Activated T-helper 2 cell treated with anti-CD3 and anti-CD28 coated beads, Interferon-gamma antibody, Interleukin-2, Interleukin-4, amounts not matched to agents 10 μg/mL and 5 μg/mL and 100 μg/mL, durations not matched to agents 14 hours and 24 hours and 36 hours (primary cell): ENCODE results near the gene AP3M1. TPM values are rescaled to one million over a fixed set of nuclear protein-coding genes. Genes with fewer than 3 reads are reported as not detected.
A peak's percentile ranks its signal among the peaks of the same experiment; 100 is the strongest.

ENCODE experiments used
- DNase-seq: peaks from one replicate; pipeline ENCODE4 v3.0.0; 2021; ENCODE audit warnings: low spot score
- H3K27ac Mint-ChIP-seq: one replicate; pipeline ENCODE4 v1.8.0; 2021; ENCODE audit warnings: mixed read lengths
- H3K27me3 Mint-ChIP-seq: one replicate; pipeline ENCODE4 v1.8.0; 2021; ENCODE audit warnings: low read depth, mixed read lengths
- H3K36me3 Mint-ChIP-seq: one replicate; pipeline ENCODE4 v1.8.0; 2021; ENCODE audit warnings: low read depth, mixed read lengths
- H3K4me1 Mint-ChIP-seq: one replicate; pipeline ENCODE4 v1.8.0; 2021; ENCODE audit warnings: low read depth, mixed read lengths
- H3K4me3 Mint-ChIP-seq: one replicate; pipeline ENCODE4 v1.8.0; 2021; ENCODE audit warnings: low read depth, mild to moderate bottlenecking, moderate library complexity, mixed read lengths
- H3K9me3 Mint-ChIP-seq: one replicate; pipeline ENCODE4 v1.8.0; 2021; ENCODE audit warnings: mixed read lengths
- intact Hi-C: fragments of 100-400 bp; cut with micrococcal nuclease; formaldehyde crosslinking; loops from one replicate; pipeline ENCODE4 v1.15.1; 2023
- total RNA-seq: library from RNA; stranded (reverse); gene quantifications from 2 replicates; pipeline ENCODE4 v1.2.3, GENCODE V29; 2022

The AP3M1 gene
- total RNA-seq, 1 donor from 2014 or later, result 46.9 TPM

DNA sequence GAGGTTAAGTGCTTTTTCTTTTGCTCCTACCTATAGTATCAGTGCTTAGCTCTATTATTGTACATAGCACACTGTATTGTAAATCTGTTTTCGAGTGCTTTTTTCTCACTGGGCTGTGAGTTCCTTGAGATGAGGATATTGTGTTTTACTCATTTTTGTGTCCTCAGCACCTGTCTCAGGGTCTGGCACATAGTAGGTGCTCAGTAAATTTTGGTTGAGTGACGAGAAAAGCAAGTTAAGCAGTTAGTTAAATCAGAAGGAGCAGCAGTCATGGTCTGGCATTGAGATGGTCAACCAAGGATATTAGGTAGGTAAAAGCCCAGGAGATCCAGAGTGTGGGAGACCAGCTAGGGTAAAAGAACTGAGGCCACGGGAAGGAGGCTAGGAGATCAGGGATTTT, 51.2 kb downstream of the AP3M1 start:
- Mint-ChIP-seq H3K27me3 (no peaks in the 10 kb centered on the region), H3K4me1 (peaks cover 2% of the 10 kb centered on the region), H3K36me3 (peaks cover 55% of the 10 kb centered on the region), H3K27ac (no peak overlapping the region), H3K9me3 (no peaks in the 10 kb centered on the region), H3K4me3 (no peak overlapping the region)
- intact Hi-C loops, result no loop called here
- DNase-seq, result no peak

DNA sequence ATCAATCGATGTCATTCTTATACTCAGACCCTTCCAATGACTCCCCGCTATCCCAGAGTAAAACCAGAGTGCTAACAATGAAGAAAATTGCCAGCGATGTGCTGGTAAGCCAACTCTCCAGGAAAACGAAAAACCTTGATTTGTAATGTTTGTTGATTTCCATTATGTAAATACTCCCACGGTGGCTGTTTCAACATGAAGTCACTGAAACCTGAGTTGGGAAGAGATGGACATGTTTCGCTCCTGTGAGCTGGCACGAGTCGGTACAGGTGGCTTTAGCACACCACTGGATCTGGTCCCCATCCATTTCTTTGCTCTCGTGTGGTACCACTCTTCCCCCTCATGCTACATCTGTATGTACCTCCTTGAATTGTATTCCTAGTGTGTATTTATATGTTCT, 52.9 kb downstream of the AP3M1 start:
- peaks cover 53% of the 10 kb centered on the region for H3K36me3 Mint-ChIP-seq
- no peaks in the 10 kb centered on the region for H3K27me3 Mint-ChIP-seq
- no peak overlapping the region for H3K4me3 Mint-ChIP-seq
- H3K4me1 Mint-ChIP-seq, result peaks cover 2% of the 10 kb centered on the region
- H3K9me3 Mint-ChIP-seq, result no peaks in the 10 kb centered on the region
- H3K27ac Mint-ChIP-seq, result no peak overlapping the region
- no peak for DNase-seq
- intact Hi-C loops, result no loop called here

DNA sequence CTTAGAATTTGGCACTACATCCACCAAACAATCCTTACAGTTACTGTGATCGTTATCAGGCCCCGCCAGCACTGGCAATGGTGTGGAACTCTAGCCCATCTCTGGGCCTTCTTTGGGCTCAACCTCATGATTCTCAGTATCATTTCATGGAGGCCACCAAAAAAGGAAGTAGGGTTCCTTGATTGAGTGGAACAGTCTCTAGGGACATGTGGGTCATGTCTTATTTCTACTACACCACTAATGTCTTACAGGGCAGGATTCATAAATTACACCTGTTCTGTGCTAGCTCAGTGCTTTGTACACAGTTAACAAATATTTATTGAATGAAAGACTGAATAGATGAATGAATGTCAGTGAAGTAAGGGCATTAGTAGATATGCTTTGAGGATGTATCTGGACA, 53.9 kb downstream of the AP3M1 start:
- DNase-seq, result no peak
- Mint-ChIP-seq H3K9me3 (no peaks in the 10 kb centered on the region), H3K4me3 (no peak overlapping the region), H3K27me3 (no peaks in the 10 kb centered on the region), H3K36me3 (peaks cover 60% of the 10 kb centered on the region), H3K4me1 (peaks cover 2% of the 10 kb centered on the region), H3K27ac (no peak overlapping the region)
- intact Hi-C loops, result no loop called here

DNA sequence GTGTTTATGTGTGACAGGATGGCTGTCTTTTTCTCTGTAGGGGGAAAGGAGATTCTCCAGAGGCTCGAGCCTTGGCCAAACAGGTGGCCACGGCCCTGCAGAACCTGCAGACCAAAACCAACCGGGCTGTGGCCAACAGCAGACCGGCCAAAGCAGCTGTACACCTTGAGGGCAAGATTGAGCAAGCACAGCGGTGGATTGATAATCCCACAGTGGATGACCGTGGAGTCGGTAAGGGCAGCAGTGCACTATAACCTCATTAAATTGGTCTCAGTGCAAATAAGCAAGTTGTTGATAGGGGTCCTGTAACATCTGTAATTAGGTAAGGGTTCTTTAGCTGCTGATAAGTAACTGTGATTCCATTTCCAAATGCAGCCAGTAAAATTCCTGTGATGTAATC, 56.4 kb downstream of the AP3M1 start:
- Mint-ChIP-seq H3K9me3 (no peaks in the 10 kb centered on the region), H3K36me3 (peaks cover 65% of the 10 kb centered on the region)
- intact Hi-C loops, result no loop called here

DNA sequence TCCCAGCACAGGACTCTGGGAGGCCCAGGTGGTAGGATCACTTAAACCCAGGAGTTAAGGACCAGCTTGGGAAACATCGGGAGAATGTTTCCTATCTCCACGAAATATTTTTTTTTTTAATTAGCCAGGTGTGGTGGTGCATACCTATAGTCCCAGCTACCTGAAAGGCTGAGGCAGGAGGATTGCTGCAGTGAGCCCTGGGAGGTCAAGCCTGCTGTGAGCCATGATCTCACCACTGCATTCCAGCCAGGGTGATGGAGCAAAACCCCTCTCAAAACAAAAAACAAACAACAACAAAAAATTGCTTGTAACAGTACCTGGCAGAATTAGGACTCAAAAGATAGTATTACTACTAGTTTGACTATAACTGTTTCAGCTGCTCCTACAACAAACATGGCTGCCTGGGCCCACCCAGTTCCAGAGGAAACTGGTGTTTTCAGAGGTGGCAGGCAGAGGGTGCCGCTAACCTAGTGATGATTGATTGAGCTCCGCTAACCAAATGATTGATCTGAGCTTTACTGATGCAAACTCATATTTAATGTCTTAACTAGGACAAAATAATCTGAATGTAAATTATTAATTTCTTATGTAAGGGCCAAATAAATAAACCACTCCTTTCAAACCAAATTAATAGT, 57.0 kb downstream of the AP3M1 start:
- no peak for DNase-seq
- intact Hi-C loops, result no loop called here
- peaks cover 2% of the 10 kb centered on the region for H3K4me1 Mint-ChIP-seq
- H3K4me3 Mint-ChIP-seq, result no peak overlapping the region
- H3K36me3 Mint-ChIP-seq, result peaks cover 65% of the 10 kb centered on the region
- H3K27me3 Mint-ChIP-seq, result no peaks in the 10 kb centered on the region
- H3K9me3 Mint-ChIP-seq, result no peaks in the 10 kb centered on the region
- H3K27ac Mint-ChIP-seq, result no peak overlapping the region

More for the DNA sequence above, 56.4 kb downstream of the AP3M1 start:
- Mint-ChIP-seq H3K27me3 (no peaks in the 10 kb centered on the region), H3K4me3 (no peak overlapping the region), H3K4me1 (peaks cover 4% of the 10 kb centered on the region), H3K27ac (no peak overlapping the region)
- no peak for DNase-seq

DNA sequence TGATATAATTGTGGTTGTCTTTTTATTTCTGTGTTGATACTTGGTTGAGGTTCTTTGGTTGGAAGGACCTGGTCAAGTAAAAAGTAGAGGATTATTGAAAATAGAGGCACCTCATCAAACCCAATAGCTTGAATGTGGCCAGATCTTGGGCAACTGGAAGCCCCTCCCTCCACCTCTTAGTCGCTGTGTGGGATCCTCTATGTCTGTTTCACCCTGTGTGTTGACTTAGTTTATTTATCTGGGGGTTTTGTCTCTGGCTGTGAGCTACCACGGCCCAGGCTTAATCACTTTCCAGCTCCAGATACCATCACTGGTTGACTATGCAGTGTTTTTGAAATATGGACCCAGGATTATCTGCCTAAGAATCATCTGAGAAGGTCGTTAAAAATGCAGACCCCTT, 58.3 kb downstream of the AP3M1 start:
- intact Hi-C loops, result no loop called here
- H3K9me3 Mint-ChIP-seq, result no peaks in the 10 kb centered on the region
- H3K4me3 Mint-ChIP-seq, result no peak overlapping the region
- no peak overlapping the region for H3K27ac Mint-ChIP-seq
- DNase-seq, result no peak
- peaks cover 2% of the 10 kb centered on the region for H3K4me1 Mint-ChIP-seq
- H3K27me3 Mint-ChIP-seq, result no peaks in the 10 kb centered on the region
- H3K36me3 Mint-ChIP-seq, result peaks cover 58% of the 10 kb centered on the region

DNA sequence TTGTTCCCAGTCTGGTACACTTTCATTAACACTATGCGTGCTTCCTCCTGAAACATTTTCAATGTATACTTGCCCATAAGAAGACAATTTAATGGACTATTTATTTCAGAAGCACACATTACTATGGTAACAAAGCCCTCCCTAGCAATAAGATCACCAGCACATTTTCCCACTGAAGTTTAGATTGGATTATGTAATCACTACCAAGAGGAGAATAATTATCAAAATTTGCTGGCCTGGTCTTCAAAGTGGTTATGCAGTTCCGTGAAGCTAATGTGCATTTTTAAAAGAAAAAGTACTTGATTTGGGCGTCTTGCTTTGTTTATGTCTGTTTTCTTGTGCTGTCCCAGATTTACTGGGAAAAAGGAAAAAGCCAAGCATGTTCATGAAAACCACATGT, 61.9 kb downstream of the AP3M1 start:
- no peak for DNase-seq
- no peak overlapping the region for H3K4me3 Mint-ChIP-seq
- no peaks in the 10 kb centered on the region for H3K9me3 Mint-ChIP-seq
- H3K4me1 Mint-ChIP-seq, result peaks cover 10% of the 10 kb centered on the region
- no peaks in the 10 kb centered on the region for H3K27me3 Mint-ChIP-seq
- intact Hi-C loops, result no loop called here
- peaks cover 38% of the 10 kb centered on the region for H3K36me3 Mint-ChIP-seq
- H3K27ac Mint-ChIP-seq, result no peak overlapping the region

DNA sequence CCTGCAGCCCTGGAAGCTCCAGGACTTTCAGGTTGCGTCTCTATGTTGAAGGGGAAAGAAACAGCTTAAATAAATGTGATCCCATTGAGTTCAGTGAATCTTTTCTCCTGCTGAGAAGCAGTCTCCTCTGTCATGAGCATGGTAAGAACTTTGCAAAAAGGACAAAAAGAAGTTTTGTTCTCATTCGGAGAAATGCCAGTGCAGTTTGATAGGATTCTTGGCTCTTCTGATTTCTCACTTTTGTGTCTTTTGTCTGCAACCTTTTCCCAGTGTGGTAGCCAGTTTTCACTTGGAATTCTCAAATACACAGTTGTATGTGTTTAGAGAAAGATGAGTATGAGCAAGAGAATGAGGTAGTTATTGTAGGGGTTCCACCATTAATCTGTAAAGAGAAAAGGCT, 64.3 kb downstream of the AP3M1 start:
- intact Hi-C loops, result no loop called here
- Mint-ChIP-seq H3K4me1 (peaks cover 11% of the 10 kb centered on the region), H3K36me3 (peaks cover 40% of the 10 kb centered on the region), H3K9me3 (no peaks in the 10 kb centered on the region), H3K27me3 (no peaks in the 10 kb centered on the region), H3K4me3 (no peak overlapping the region), H3K27ac (no peak overlapping the region)
- no peak for DNase-seq

DNA sequence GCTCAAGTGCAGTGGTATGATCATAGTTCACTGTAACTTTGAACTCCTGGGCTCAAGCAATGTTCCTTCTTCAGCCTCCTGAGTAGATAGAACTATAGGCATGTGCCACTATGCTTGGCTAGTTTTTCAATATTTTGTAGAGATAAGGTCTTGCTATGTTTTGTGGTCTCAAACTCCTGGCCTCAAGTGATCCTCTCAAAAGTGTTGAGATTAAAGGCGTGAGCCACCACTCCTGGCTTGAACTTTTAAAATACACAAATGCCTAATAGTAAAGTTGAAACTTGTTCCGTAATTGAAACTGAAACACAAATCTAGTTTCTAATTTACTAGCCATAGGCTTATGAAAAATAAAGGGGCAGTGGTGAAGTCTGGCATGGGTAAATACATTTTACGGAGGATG, 65.7 kb downstream of the AP3M1 start:
- H3K27me3 Mint-ChIP-seq, result no peaks in the 10 kb centered on the region
- no peaks in the 10 kb centered on the region for H3K9me3 Mint-ChIP-seq
- DNase-seq, result no peak
- intact Hi-C loops, result loop anchor here (1.0 kb wide), 1 partner anchor 29 kb away; no protein-coding TSS in a partner anchor
- H3K27ac Mint-ChIP-seq, result peak overlapping the region; percentile 19
- H3K4me1 Mint-ChIP-seq, result peaks cover 21% of the 10 kb centered on the region
- H3K4me3 Mint-ChIP-seq, result no peak overlapping the region
- peaks cover 33% of the 10 kb centered on the region for H3K36me3 Mint-ChIP-seq

DNA sequence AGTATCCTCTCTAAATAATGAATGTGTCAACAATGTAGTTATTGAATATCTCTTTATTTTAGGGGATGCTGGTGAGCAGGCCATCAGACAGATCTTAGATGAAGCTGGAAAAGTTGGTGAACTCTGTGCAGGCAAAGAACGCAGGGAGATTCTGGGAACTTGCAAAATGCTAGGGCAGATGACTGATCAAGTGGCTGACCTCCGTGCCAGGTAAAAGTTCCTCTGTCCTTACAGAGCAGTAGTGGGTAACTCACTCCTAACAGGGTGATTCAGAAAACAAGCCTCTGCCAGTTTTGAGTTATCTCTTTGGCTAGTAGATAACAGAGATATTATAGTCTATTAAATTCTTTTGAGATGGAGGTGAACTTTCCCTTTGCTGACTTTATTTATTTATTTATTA, 67.3 kb downstream of the AP3M1 start:
- H3K27ac Mint-ChIP-seq, result no peak overlapping the region
- H3K36me3 Mint-ChIP-seq, result peaks cover 21% of the 10 kb centered on the region
- H3K4me3 Mint-ChIP-seq, result no peak overlapping the region
- no peaks in the 10 kb centered on the region for H3K27me3 Mint-ChIP-seq
- H3K9me3 Mint-ChIP-seq, result no peaks in the 10 kb centered on the region
- DNase-seq, result no peak
- intact Hi-C loops, result no loop called here
- peaks cover 34% of the 10 kb centered on the region for H3K4me1 Mint-ChIP-seq

DNA sequence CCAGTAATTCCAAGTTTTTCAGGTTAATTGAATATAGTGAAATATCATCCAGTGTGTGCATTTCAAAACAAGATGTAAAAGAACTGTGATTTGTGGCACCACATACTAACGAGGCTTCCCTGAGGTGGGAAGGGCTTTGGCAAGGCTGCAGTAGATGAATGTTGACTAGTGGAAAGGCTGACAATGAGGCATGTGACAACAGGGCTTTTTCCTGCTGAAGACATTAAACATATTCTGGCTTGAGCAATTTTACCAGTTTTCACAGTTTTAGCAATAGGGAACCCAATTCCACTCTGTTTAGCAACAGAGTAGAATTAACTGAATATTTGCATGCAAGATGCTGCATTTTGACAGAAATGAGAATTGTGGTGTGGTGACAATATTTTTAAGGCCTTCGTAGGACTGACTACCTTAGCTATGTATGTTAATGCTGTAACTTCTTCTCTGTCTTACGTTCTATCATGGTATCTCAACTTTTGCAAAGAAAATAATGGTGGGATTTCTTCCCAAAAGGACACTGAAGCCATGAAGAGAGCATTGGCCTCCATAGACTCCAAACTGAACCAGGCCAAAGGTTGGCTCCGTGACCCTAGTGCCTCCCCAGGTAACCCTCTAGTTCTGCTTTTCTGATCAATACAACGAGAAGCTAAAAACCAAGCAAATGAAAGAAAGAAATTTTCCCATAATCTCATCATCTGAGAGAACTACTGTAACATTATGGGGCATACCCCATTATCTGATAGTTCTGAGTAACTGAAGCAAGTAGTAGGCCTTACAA, 68.5 kb downstream of the AP3M1 start:
- DNase-seq, result no peak
- intact Hi-C loops, result loop anchor here (1.0 kb wide), 1 partner anchor 196 kb away; no protein-coding TSS in a partner anchor
- H3K36me3 Mint-ChIP-seq, result peaks cover 26% of the 10 kb centered on the region
- H3K9me3 Mint-ChIP-seq, result no peaks in the 10 kb centered on the region
- no peak overlapping the region for H3K4me3 Mint-ChIP-seq
- H3K27me3 Mint-ChIP-seq, result no peaks in the 10 kb centered on the region
- H3K27ac Mint-ChIP-seq, result no peak overlapping the region
- peaks cover 44% of the 10 kb centered on the region for H3K4me1 Mint-ChIP-seq

DNA sequence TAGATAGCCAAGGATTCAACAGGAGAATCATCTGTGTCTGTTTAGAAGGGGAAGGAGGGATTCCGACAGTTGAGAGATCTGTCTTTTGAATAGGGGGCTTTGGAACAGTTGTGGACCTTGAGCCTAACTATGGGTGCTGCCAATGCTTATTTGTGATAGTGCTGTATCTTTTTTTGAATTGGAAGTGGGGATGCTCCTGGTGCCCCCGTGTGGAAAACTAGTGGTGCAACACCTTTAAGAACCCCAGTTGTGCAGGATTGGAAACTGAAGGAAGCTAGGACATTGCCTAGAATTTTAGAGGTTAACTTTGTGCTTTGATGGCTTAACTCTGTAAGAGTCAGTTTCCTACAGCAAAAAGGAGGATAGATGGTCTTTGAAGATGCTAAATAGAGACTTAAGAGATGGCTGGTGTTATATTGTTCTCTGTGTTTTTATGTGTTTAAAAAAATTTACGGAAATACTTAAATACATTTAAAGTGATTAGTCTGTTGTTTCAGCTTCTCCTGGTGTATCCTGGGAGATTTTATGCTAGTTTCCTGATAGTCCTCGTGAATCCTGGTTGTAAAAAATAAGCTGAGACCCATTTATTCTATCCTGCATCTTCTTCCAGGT, 69.3 kb downstream of the AP3M1 start:
- DNase-seq, result no peak
- intact Hi-C loops, result loop anchor here (1.0 kb wide), 1 partner anchor 195 kb away; no protein-coding TSS in a partner anchor
- Mint-ChIP-seq H3K36me3 (peaks cover 33% of the 10 kb centered on the region), H3K27me3 (no peaks in the 10 kb centered on the region), H3K9me3 (no peaks in the 10 kb centered on the region), H3K4me1 (peaks cover 48% of the 10 kb centered on the region), H3K27ac (no peak overlapping the region), H3K4me3 (no peak overlapping the region)
